ENCODE results near the gene SSH3. TPM values are rescaled to one million over a fixed set of nuclear protein-coding genes. Genes with fewer than 3 reads are reported as not detected.

The SSH3 gene
- total RNA-seq, 4 donors from 2014 or later, result 7.7 to 48.8 (median 19.1) TPM

- no peak overlapping the region for H3K4me3 ChIP-seq
- no peak overlapping the region for H3K27ac ChIP-seq
- no peaks in the 10 kb centered on the region for H3K9me3 ChIP-seq
- TF ChIP-seq POLR2A (IDR thresholded peaks at IDR 0.05) (no peak), CTCF (IDR thresholded peaks at IDR 0.05) (no peak)
- H3K27me3 ChIP-seq, result no peaks in the 10 kb centered on the region
- no peaks in the 10 kb centered on the region for H3K36me3 ChIP-seq
- no peak for DNase-seq
- H3K4me1 ChIP-seq, result no peaks in the 10 kb centered on the region
- intact Hi-C loops (cut with DNase I; ENCODE audit: low total_unique reads), result no loop called here
Measured at GRCh38 chr11:67332081-67332691, 28.9 kb downstream of the SSH3 start.

- no peaks in the 10 kb centered on the region for H3K4me1 ChIP-seq
- TF ChIP-seq POLR2A (IDR thresholded peaks at IDR 0.05) (no peak), CTCF (IDR thresholded peaks at IDR 0.05) (no peak)
- intact Hi-C loops (cut with DNase I; ENCODE audit: low total_unique reads), result no loop called here
- H3K4me3 ChIP-seq, result no peak overlapping the region
- no peak for DNase-seq
- no peaks in the 10 kb centered on the region for H3K9me3 ChIP-seq
- H3K36me3 ChIP-seq, result no peaks in the 10 kb centered on the region
- H3K27ac ChIP-seq, result no peak overlapping the region
- no peaks in the 10 kb centered on the region for H3K27me3 ChIP-seq
Measured at GRCh38 chr11:67337257-67337656, 33.9 kb downstream of the SSH3 start.

GRCh38 chr11:67344264-67344663, 40.9 kb downstream of the SSH3 start:
- intact Hi-C loops (cut with DNase I; ENCODE audit: low total_unique reads), result no loop called here
- Histone ChIP-seq H3K9me3 (no peaks in the 10 kb centered on the region), H3K4me3 (no peak overlapping the region), H3K27ac (no peak overlapping the region), H3K4me1 (no peaks in the 10 kb centered on the region), H3K27me3 (no peaks in the 10 kb centered on the region), H3K36me3 (no peaks in the 10 kb centered on the region)
- no peak for DNase-seq
- TF ChIP-seq CTCF (IDR thresholded peaks at IDR 0.05) (no peak), POLR2A (IDR thresholded peaks at IDR 0.05) (no peak)

- H3K9me3 ChIP-seq, result no peaks in the 10 kb centered on the region
- H3K4me3 ChIP-seq, result no peak overlapping the region
- H3K36me3 ChIP-seq, result no peaks in the 10 kb centered on the region
- no peaks in the 10 kb centered on the region for H3K27me3 ChIP-seq
- no peak for TF ChIP-seq POLR2A (IDR thresholded peaks at IDR 0.05)
- intact Hi-C loops (cut with DNase I; ENCODE audit: low total_unique reads), result loop anchor here (5.0 kb wide), 1 partner anchor 42 kb away; no protein-coding TSS in a partner anchor
- no peak overlapping the region for H3K27ac ChIP-seq
- DNase-seq, result no peak
- no peaks in the 10 kb centered on the region for H3K4me1 ChIP-seq
Measured at GRCh38 chr11:67345247-67345919, 42.1 kb downstream of the SSH3 start.

GRCh38 chr11:67345920-67346819, 42.8 kb downstream of the SSH3 start:
- Histone ChIP-seq H3K27ac (no peak overlapping the region), H3K27me3 (no peaks in the 10 kb centered on the region), H3K36me3 (no peaks in the 10 kb centered on the region), H3K9me3 (no peaks in the 10 kb centered on the region), H3K4me1 (no peaks in the 10 kb centered on the region), H3K4me3 (no peak overlapping the region)
- intact Hi-C loops (cut with DNase I; ENCODE audit: low total_unique reads), result loop anchor here (5.0 kb wide), 1 partner anchor 41 kb away; no protein-coding TSS in a partner anchor
- TF ChIP-seq POLR2A (IDR thresholded peaks at IDR 0.05), result no peak
- peak in 3 of 4 experiments; percentile 23 to 36 (median 26) for TF ChIP-seq CTCF (IDR thresholded peaks at IDR 0.05)
- DNase-seq, result no peak
